Parathyroid adenoma (tissue), 2 donors: ENCODE data around the gene ARHGAP26.

Source experiments
- H2AFZ ChIP-seq: fragments of 300-600 bp; sonication (generic); one replicate; pipeline ENCODE4 v1.7.0; 2017; ENCODE audit warnings: antibody characterized with exemption, mild to moderate bottlenecking
- H3K27ac ChIP-seq: fragments of 300-600 bp; sonication (generic); one replicate; pipeline ENCODE4 v1.7.0; 2017
- H3K27me3 ChIP-seq: fragments of 300-600 bp; sonication (generic); one replicate; pipeline ENCODE4 v1.7.0; 2017; ENCODE audit warnings: low read length; ENCODE audit not compliant: control insufficient read depth, insufficient read depth
- H3K36me3 ChIP-seq: fragments of 300-600 bp; sonication (generic); one replicate; pipeline ENCODE4 v1.7.0; 2017; ENCODE audit warnings: low read length; ENCODE audit not compliant: control insufficient read depth, insufficient read depth
- H3K4me1 ChIP-seq: fragments of 300-600 bp; sonication (generic); one replicate; pipeline ENCODE4 v1.7.0; 2017; ENCODE audit warnings: control low read depth
- H3K4me2 ChIP-seq: fragments of 300-600 bp; sonication (generic); one replicate; pipeline ENCODE4 v1.7.0; 2017; ENCODE audit warnings: low read length
- H3K4me3 ChIP-seq: fragments of 300-600 bp; sonication (generic); one replicate; pipeline ENCODE4 v1.7.0; 2017; ENCODE audit warnings: low read depth, low read length
- H3K79me2 ChIP-seq: fragments of 300-600 bp; sonication (generic); one replicate; pipeline ENCODE4 v1.7.0; 2017; ENCODE audit warnings: control low read depth
- H3K9ac ChIP-seq: fragments of 300-600 bp; sonication (generic); one replicate; pipeline ENCODE4 v1.7.0; 2017; ENCODE audit warnings: mild to moderate bottlenecking
- H3K9me3 ChIP-seq: fragments of 300-600 bp; sonication (generic); one replicate; pipeline ENCODE4 v1.7.0; 2017; ENCODE audit warnings: low read length; ENCODE audit not compliant: control insufficient read depth
- TF ChIP-seq, protein P1 (sequence below): fragments of 300-600 bp; sonication (generic); IDR thresholded peaks from one replicate; pipeline ENCODE4 v1.7.0; 2017; ENCODE audit warnings: antibody characterized with exemption, mild to moderate bottlenecking
- donor health status: primary hyperparathyroidism.

Gene ARHGAP26

DNA sequence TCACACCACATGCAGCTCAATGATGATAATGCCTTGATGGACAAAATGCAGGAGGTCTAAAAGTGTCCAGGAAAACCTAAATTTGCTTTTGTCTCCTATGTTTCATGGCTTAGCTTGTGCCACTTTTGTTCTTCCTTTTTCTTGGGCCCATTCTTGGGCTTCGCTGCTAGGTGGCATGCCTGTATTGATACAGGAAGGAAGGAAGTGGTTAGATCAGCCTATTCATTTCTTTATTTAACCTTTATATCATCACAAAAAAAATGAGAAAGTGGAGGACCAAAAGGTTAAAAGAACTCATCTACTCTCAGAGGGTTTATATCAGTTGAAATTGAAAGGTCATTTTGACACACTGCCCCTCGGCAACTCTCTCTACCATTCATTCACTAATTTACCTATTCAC is 260.2 kb downstream of the ARHGAP26 start:
- Histone ChIP-seq H3K9me3 (no peaks in the 10 kb centered on the region), H3K36me3 (no peaks in the 10 kb centered on the region), H3K4me2 (no peak overlapping the region), H3K9ac (no peak overlapping the region), H3K27ac (no peak overlapping the region), H3K79me2 (no peaks in the 10 kb centered on the region), H3K4me3 (no peak overlapping the region), H2AFZ (no peak overlapping the region), H3K27me3 (no peaks in the 10 kb centered on the region), H3K4me1 (no peaks in the 10 kb centered on the region)
- TF ChIP-seq, protein P1, sequence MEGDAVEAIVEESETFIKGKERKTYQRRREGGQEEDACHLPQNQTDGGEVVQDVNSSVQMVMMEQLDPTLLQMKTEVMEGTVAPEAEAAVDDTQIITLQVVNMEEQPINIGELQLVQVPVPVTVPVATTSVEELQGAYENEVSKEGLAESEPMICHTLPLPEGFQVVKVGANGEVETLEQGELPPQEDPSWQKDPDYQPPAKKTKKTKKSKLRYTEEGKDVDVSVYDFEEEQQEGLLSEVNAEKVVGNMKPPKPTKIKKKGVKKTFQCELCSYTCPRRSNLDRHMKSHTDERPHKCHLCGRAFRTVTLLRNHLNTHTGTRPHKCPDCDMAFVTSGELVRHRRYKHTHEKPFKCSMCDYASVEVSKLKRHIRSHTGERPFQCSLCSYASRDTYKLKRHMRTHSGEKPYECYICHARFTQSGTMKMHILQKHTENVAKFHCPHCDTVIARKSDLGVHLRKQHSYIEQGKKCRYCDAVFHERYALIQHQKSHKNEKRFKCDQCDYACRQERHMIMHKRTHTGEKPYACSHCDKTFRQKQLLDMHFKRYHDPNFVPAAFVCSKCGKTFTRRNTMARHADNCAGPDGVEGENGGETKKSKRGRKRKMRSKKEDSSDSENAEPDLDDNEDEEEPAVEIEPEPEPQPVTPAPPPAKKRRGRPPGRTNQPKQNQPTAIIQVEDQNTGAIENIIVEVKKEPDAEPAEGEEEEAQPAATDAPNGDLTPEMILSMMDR = no peak

DNA sequence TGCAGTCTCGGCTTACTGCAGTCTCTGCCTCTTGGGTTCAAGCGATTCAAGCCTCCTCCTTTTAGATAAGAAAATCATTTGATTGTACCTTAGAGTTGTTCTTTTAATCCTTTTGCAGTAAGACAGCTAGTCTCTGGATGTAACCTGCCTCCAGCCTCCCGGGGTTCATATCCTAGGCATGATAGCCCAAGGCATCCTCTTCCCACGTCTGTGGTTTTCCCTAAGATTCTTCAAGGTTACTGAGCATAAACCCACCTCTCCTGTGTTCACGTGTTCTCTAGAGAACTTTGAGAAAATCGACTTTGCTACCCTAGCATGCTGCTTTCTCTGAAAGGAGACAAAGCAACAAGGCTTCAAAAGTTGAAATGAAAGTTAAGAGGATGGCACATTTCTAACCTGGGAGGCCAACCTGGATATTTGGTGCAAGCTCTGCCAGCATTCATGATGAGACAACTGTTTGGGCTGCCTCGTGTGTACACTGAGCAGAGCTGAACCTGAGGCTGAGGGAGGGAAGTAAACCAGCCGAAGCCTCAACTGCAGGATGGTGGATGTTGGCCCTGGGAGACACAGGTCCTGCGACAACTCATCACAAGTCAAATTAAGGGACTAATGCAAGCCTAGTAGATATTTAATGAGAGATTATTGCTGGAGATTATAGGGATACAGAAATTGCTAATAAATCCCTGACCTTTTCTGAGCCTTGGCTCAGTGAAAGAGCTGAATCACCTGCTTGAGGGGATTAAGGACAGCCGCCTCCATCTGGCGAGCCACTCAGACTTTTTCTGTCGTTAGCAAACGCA is 261.8 kb downstream of the ARHGAP26 start:
- Histone ChIP-seq H3K4me1 (no peaks in the 10 kb centered on the region), H3K79me2 (no peaks in the 10 kb centered on the region), H2AFZ (no peak overlapping the region), H3K9me3 (no peaks in the 10 kb centered on the region), H3K4me2 (no peak overlapping the region), H3K4me3 (no peak overlapping the region), H3K27ac (no peak overlapping the region), H3K9ac (no peak overlapping the region), H3K36me3 (no peaks in the 10 kb centered on the region), H3K27me3 (no peaks in the 10 kb centered on the region)
- TF ChIP-seq, protein P1 = no peak

DNA sequence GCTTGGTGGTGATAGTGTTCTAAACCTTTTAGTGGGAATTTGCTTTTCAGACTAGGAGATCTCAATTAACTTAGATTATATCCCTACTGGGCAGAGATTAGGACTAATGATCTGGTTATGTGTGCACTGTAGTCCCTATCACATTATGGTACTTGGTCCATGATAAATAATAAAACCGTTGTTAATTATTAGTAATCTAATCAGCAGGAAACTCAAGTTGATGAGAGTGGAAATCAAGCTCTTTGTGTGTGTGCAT is 262.3 kb downstream of the ARHGAP26 start:
- Histone ChIP-seq H3K4me2 (no peak overlapping the region), H2AFZ (no peak overlapping the region), H3K27ac (no peak overlapping the region), H3K4me3 (no peak overlapping the region), H3K9me3 (no peaks in the 10 kb centered on the region), H3K79me2 (no peaks in the 10 kb centered on the region), H3K36me3 (no peaks in the 10 kb centered on the region), H3K27me3 (no peaks in the 10 kb centered on the region), H3K9ac (no peak overlapping the region), H3K4me1 (no peaks in the 10 kb centered on the region)
- TF ChIP-seq, protein P1 = no peak

DNA sequence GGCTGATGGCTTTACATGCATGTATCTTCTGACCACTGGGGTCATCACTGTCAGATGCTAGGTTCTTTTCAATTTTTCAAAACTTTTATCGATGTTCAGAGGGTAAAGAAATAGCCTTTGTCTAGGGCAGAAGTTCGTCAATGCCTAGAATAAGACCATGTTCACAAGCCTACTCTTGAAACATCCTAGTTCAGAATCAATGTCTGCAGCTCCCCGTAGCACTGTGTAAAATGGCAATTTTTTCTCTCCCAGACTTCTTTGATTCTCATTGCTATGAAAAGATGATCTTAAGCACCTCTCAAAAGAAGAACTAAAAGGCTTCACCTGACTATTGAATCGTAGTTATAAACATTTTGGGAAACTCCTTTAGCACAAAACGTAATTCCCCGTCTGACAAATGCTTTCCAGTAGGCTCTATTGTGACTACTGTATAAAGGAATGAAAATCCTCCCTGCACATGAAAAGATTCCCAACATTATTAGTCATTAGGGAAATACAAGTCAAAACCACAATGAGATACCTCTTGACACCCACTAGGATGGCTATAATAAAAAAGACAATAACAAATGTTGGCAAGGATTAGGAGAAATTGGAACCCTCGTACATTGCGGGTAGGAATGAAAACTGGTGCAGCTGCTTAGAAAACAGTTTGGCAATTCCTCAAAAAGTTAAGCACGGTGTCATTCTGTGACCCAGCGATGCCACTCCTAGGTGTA is 263.5 kb downstream of the ARHGAP26 start:
- Histone ChIP-seq H3K36me3 (no peaks in the 10 kb centered on the region), H3K4me2 (no peak overlapping the region), H3K9ac (no peak overlapping the region), H3K4me1 (no peaks in the 10 kb centered on the region), H3K27me3 (no peaks in the 10 kb centered on the region), H3K4me3 (no peak overlapping the region), H3K79me2 (no peaks in the 10 kb centered on the region), H2AFZ (no peak overlapping the region), H3K27ac (no peak overlapping the region), H3K9me3 (no peaks in the 10 kb centered on the region)
- TF ChIP-seq, protein P1 = no peak
